ENCODE measurements around the gene RAP1GAP2. TPM values are rescaled to one million over a fixed set of nuclear protein-coding genes. Genes with fewer than 3 reads are reported as not detected.

The RAP1GAP2 gene
- total RNA-seq, 2 experiments from 2014 or later, result 11.3 to 28.2 TPM

- H3K4me3 ChIP-seq (ENCODE audit: low read depth, low read length, poor library complexity, severe bottlenecking), result no peak overlapping the region
- H3K79me2 ChIP-seq (ENCODE audit: insufficient read depth, low read depth, low read length), result no peaks in the 10 kb centered on the region
- H3K4me1 ChIP-seq (ENCODE audit: insufficient read depth, low read length, poor library complexity, severe bottlenecking), result peaks cover 4% of the 10 kb centered on the region
- H3K9me3 ChIP-seq (ENCODE audit: low read length), result no peaks in the 10 kb centered on the region
- no TSS peak for BruUV-seq (replicated peaks)
- no peaks in the 10 kb centered on the region for H3K9me2 ChIP-seq (ENCODE audit: insufficient read depth, low read length)
- ChIA-PET POLR2A (interaction anchor here (0.6 to 1.5 kb wide), 3 partner anchors 14 to 199 kb away, joined by 3 to 4 read pairs (median 4); no protein-coding TSS in a partner anchor), CTCF (ENCODE audit: unreplicated experiment) (no interaction called here)
- H4K20me1 ChIP-seq (ENCODE audit: insufficient read depth, low read length), result no peaks in the 10 kb centered on the region
- no peak overlapping the region for H3K4me2 ChIP-seq (ENCODE audit: low read length)
- no peak overlapping the region for H2AFZ ChIP-seq (ENCODE audit: low read length)
- intact Hi-C loops (cut with micrococcal nuclease; ENCODE audit: unreplicated experiment), result no loop called here
- TF ChIP-seq CTCF (conservative IDR thresholded peaks at IDR 0.05; ENCODE audit: low read length), result no peak
- no peak for TF ChIP-seq EZH2phosphoT487 (IDR thresholded peaks at IDR 0.05; ENCODE audit: borderline replicate concordance, low read depth, low read length)
- H3K36me3 ChIP-seq (ENCODE audit: insufficient read depth, low read length), result no peaks in the 10 kb centered on the region
- H3K27ac ChIP-seq (ENCODE audit: low read depth, low read length, poor library complexity, severe bottlenecking), result no peak overlapping the region
- DNase-seq (ENCODE audit: low spot score), result no peak
These were observed 149.1 kb downstream of the RAP1GAP2 start for GRCh38 chr17:2945299-2945698.

GRCh38 chr17:2946144-2946543 is 149.9 kb downstream of the RAP1GAP2 start:
- no peak overlapping the region for H3K4me3 ChIP-seq (ENCODE audit: low read depth, low read length, poor library complexity, severe bottlenecking)
- CTCF ChIA-PET (ENCODE audit: unreplicated experiment), result no interaction called here
- no peaks in the 10 kb centered on the region for H3K4me1 ChIP-seq (ENCODE audit: insufficient read depth, low read length, poor library complexity, severe bottlenecking)
- POLR2A ChIA-PET, result interaction anchor here (1.1 to 1.5 kb wide), 2 partner anchors 13 to 15 kb away, joined by 4 read pairs; no protein-coding TSS in a partner anchor
- TF ChIP-seq CTCF (conservative IDR thresholded peaks at IDR 0.05; ENCODE audit: low read length), result no peak
- no peak for TF ChIP-seq EZH2phosphoT487 (IDR thresholded peaks at IDR 0.05; ENCODE audit: borderline replicate concordance, low read depth, low read length)
- BruUV-seq (replicated peaks), result no TSS peak
- H3K79me2 ChIP-seq (ENCODE audit: insufficient read depth, low read depth, low read length), result no peaks in the 10 kb centered on the region
- no peaks in the 10 kb centered on the region for H4K20me1 ChIP-seq (ENCODE audit: insufficient read depth, low read length)
- H3K4me2 ChIP-seq (ENCODE audit: low read length), result no peak overlapping the region
- H3K27ac ChIP-seq (ENCODE audit: low read depth, low read length, poor library complexity, severe bottlenecking), result no peak overlapping the region
- no peaks in the 10 kb centered on the region for H3K36me3 ChIP-seq (ENCODE audit: insufficient read depth, low read length)
- no peaks in the 10 kb centered on the region for H3K9me3 ChIP-seq (ENCODE audit: low read length)
- H2AFZ ChIP-seq (ENCODE audit: low read length), result no peak overlapping the region
- no peak for DNase-seq (ENCODE audit: low spot score)
- no peaks in the 10 kb centered on the region for H3K9me2 ChIP-seq (ENCODE audit: insufficient read depth, low read length)
- intact Hi-C loops (cut with micrococcal nuclease; ENCODE audit: unreplicated experiment), result no loop called here

- no TSS peak for BruUV-seq (replicated peaks)
- intact Hi-C loops (cut with micrococcal nuclease; ENCODE audit: unreplicated experiment), result no loop called here
- Histone ChIP-seq H4K20me1 (ENCODE audit: insufficient read depth, low read length) (no peaks in the 10 kb centered on the region), H3K79me2 (ENCODE audit: insufficient read depth, low read depth, low read length) (no peaks in the 10 kb centered on the region), H3K4me3 (ENCODE audit: low read depth, low read length, poor library complexity, severe bottlenecking) (no peak overlapping the region), H3K9me3 (ENCODE audit: low read length) (no peaks in the 10 kb centered on the region), H3K9me2 (ENCODE audit: insufficient read depth, low read length) (no peaks in the 10 kb centered on the region), H3K36me3 (ENCODE audit: insufficient read depth, low read length) (no peaks in the 10 kb centered on the region), H3K4me1 (ENCODE audit: insufficient read depth, low read length, poor library complexity, severe bottlenecking) (peaks cover 7% of the 10 kb centered on the region), H3K27ac (ENCODE audit: low read depth, low read length, poor library complexity, severe bottlenecking) (no peak overlapping the region), H3K4me2 (ENCODE audit: low read length) (no peak overlapping the region), H2AFZ (ENCODE audit: low read length) (no peak overlapping the region)
- no peak for TF ChIP-seq CTCF (conservative IDR thresholded peaks at IDR 0.05; ENCODE audit: low read length)
- no peak for TF ChIP-seq EZH2phosphoT487 (IDR thresholded peaks at IDR 0.05; ENCODE audit: borderline replicate concordance, low read depth, low read length)
- POLR2A ChIA-PET, result no interaction called here
- DNase-seq (ENCODE audit: low spot score), result no peak
- CTCF ChIA-PET (ENCODE audit: unreplicated experiment), result no interaction called here
These were observed 151.3 kb downstream of the RAP1GAP2 start for GRCh38 chr17:2947588-2947950.
